Vagina (tissue), 2 donors: ENCODE measurements around the gene CYP3A7. TPM values are rescaled to one million over a fixed set of nuclear protein-coding genes. Genes with fewer than 3 reads are reported as not detected.
"Not testable (repeated sequence)": the region's sequence is repeated elsewhere in the genome, so short reads cannot be mapped to it uniquely, and the experiment has no call there.

Experiments
- DNase-seq, 2 donors: peaks; one replicate each; pipeline ENCODE4 v3.0.0-alpha.2; 2017; ENCODE audit errors: extremely low spot score in 2 of 2
- H3K27ac ChIP-seq: fragments of 200-600 bp; sonication (generic); one replicate; pipeline ENCODE4 v1.5.1; 2019
- H3K27me3 ChIP-seq: fragments of 200-600 bp; sonication (generic); one replicate; pipeline ENCODE4 v1.5.1; 2019
- H3K36me3 ChIP-seq, 2 donors: fragments of 200-600 bp; sonication (generic); one replicate each; pipeline ENCODE4 v1.5.1; 2017 to 2019
- H3K4me1 ChIP-seq: fragments of 200-600 bp; sonication (generic); one replicate; pipeline ENCODE4 v1.5.1; 2019
- H3K4me3 ChIP-seq, 2 donors: fragments of 200-600 bp; sonication (generic); 1 replicate in 1 of 2; 2 replicates in 1 of 2; pipeline ENCODE4 v1.5.1; 2016 to 2019
- H3K9me3 ChIP-seq: fragments of 200-600 bp; sonication (generic); one replicate; pipeline ENCODE4 v1.5.1; 2019
- POLR2A ChIP-seq, 2 donors: fragments of 450-650 bp; IDR thresholded peaks; one replicate each; pipeline ENCODE4 v1.6.1; 2017; ENCODE audit warnings: antibody characterized with exemption in 2 of 2, mild to moderate bottlenecking in 2 of 2, moderate library complexity in 2 of 2
- POLR2AphosphoS5 ChIP-seq, 2 donors: sonication (generic); formaldehyde crosslinking; IDR thresholded peaks; one replicate each; pipeline ENCODE4 v1.9.0; 2017; ENCODE audit warnings: antibody characterized with exemption in 2 of 2, mild to moderate bottlenecking in 2 of 2, low read depth in 1 of 2; ENCODE audit not compliant: insufficient read depth in 1 of 2
- intact Hi-C: fragments of 100-400 bp; cut with DNase I; formaldehyde crosslinking; loops from one replicate; pipeline ENCODE4 v1.15.1; 2023
- total RNA-seq: library from RNA; depleted of rRNA; stranded (reverse); fragments of >200 nt; gene quantifications from one replicate; pipeline ENCODE4 v1.2.3, GENCODE V29; 2016
- TF ChIP-seq, protein P1 (sequence below), 3 experiments: fragments of 450-650 bp in 2 of 3; fragments of 200-600 bp in 1 of 3; sonication (generic) in 1 of 3; IDR thresholded peaks; one replicate each; pipeline ENCODE4 v1.5.1; 2017 to 2019; ENCODE audit warnings: antibody characterized with exemption in 3 of 3, mild to moderate bottlenecking in 2 of 3, moderate library complexity in 2 of 3

The CYP3A7 gene
- total RNA-seq, 1 donor from 2014 or later = not detected

GRCh38 chr7:99778880-99779279, 43.9 kb upstream of the CYP3A7 start:
- Histone ChIP-seq H3K27ac (no peak overlapping the region), H3K36me3 (no peaks in the 10 kb centered on the region), H3K27me3 (no peaks in the 10 kb centered on the region), H3K4me3 (no peak overlapping the region), H3K4me1 (no peaks in the 10 kb centered on the region), H3K9me3 (no peaks in the 10 kb centered on the region)
- TF ChIP-seq POLR2A (IDR thresholded peaks at IDR 0.05) (no peak), POLR2AphosphoS5 (IDR thresholded peaks at IDR 0.05; ENCODE audit: insufficient read depth in 1 of 2, low read depth in 1 of 2) (no peak)
- TF ChIP-seq, protein P1, sequence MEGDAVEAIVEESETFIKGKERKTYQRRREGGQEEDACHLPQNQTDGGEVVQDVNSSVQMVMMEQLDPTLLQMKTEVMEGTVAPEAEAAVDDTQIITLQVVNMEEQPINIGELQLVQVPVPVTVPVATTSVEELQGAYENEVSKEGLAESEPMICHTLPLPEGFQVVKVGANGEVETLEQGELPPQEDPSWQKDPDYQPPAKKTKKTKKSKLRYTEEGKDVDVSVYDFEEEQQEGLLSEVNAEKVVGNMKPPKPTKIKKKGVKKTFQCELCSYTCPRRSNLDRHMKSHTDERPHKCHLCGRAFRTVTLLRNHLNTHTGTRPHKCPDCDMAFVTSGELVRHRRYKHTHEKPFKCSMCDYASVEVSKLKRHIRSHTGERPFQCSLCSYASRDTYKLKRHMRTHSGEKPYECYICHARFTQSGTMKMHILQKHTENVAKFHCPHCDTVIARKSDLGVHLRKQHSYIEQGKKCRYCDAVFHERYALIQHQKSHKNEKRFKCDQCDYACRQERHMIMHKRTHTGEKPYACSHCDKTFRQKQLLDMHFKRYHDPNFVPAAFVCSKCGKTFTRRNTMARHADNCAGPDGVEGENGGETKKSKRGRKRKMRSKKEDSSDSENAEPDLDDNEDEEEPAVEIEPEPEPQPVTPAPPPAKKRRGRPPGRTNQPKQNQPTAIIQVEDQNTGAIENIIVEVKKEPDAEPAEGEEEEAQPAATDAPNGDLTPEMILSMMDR (IDR thresholded peaks at IDR 0.05) = no peak
- intact Hi-C loops = no loop called here
- DNase-seq = no peak

DNA sequence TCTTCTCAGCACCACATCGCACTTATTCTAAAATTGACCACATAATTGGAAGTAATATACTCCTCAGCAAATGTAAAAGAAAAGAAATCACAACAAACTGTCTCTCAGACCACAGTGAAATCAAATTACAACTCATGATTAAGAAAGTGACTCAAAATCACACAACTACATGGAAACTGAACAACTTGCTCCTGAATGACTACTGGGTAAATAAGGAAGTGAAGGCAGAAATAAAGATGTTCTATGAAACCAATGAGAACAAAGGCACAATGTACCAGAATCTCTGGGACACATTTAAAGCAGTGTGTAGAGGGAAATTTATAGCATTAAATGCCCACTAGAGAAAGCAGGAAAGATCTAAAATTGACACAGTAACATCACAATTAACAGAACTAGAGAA, 38.4 kb upstream of the CYP3A7 start:
- H3K4me1 ChIP-seq, intact Hi-C loops, H3K27ac ChIP-seq, H3K27me3 ChIP-seq, H3K4me3 ChIP-seq, DNase-seq, H3K36me3 ChIP-seq, H3K9me3 ChIP-seq: not testable (repeated sequence)

GRCh38 chr7:99772565-99772964, 37.6 kb upstream of the CYP3A7 start:
- Histone ChIP-seq H3K4me1 (no peaks in the 10 kb centered on the region), H3K27ac (no peak overlapping the region), H3K4me3 (no peak overlapping the region), H3K27me3 (no peaks in the 10 kb centered on the region), H3K36me3 (no peaks in the 10 kb centered on the region), H3K9me3 (no peaks in the 10 kb centered on the region)
- TF ChIP-seq POLR2A (IDR thresholded peaks at IDR 0.05) (no peak), POLR2AphosphoS5 (IDR thresholded peaks at IDR 0.05; ENCODE audit: insufficient read depth in 1 of 2, low read depth in 1 of 2) (no peak)
- TF ChIP-seq, protein P1 (IDR thresholded peaks at IDR 0.05) = no peak
- intact Hi-C loops = no loop called here
- no peak for DNase-seq

GRCh38 chr7:99769494-99769893, 34.5 kb upstream of the CYP3A7 start:
- intact Hi-C loops, H3K9me3 ChIP-seq, DNase-seq, H3K36me3 ChIP-seq, H3K4me1 ChIP-seq, H3K27me3 ChIP-seq, H3K4me3 ChIP-seq, H3K27ac ChIP-seq: not testable (repeated sequence)

GRCh38 chr7:99768471-99768870, 33.5 kb upstream of the CYP3A7 start:
- intact Hi-C loops = no loop called here
- Histone ChIP-seq H3K4me1 (no peaks in the 10 kb centered on the region), H3K27me3 (no peaks in the 10 kb centered on the region), H3K36me3 (no peaks in the 10 kb centered on the region), H3K4me3 (no peak overlapping the region), H3K9me3 (no peaks in the 10 kb centered on the region), H3K27ac (no peak overlapping the region)
- TF ChIP-seq POLR2AphosphoS5 (IDR thresholded peaks at IDR 0.05; ENCODE audit: insufficient read depth in 1 of 2, low read depth in 1 of 2) (no peak), POLR2A (IDR thresholded peaks at IDR 0.05) (no peak)
- TF ChIP-seq, protein P1 (IDR thresholded peaks at IDR 0.05) = no peak
- DNase-seq = no peak

- Histone ChIP-seq H3K4me3 (no peak overlapping the region), H3K4me1 (no peaks in the 10 kb centered on the region), H3K36me3 (no peaks in the 10 kb centered on the region), H3K9me3 (no peaks in the 10 kb centered on the region), H3K27ac (no peak overlapping the region), H3K27me3 (no peaks in the 10 kb centered on the region)
- DNase-seq = no peak
- intact Hi-C loops = no loop called here
- TF ChIP-seq POLR2AphosphoS5 (IDR thresholded peaks at IDR 0.05; ENCODE audit: insufficient read depth in 1 of 2, low read depth in 1 of 2) (no peak), POLR2A (IDR thresholded peaks at IDR 0.05) (no peak)
- TF ChIP-seq, protein P1 (IDR thresholded peaks at IDR 0.05) = no peak
Observed at GRCh38 chr7:99767662-99768061, 32.7 kb upstream of the CYP3A7 start.
